H9 (cell line): Measurements from ENCODE around the gene RNGTT. TPM values are rescaled to one million over a fixed set of nuclear protein-coding genes. Genes with fewer than 3 reads are reported as not detected.

Source experiments
- DNase-seq: peaks from one replicate; pipeline ENCODE4 v3.0.0-alpha.2; 2017
- H2AFZ ChIP-seq: one replicate; pipeline ENCODE4 v1.6.1; 2013; ENCODE audit warnings: mild to moderate bottlenecking, low read length, control low read depth, moderate library complexity
- H2AK5ac ChIP-seq: 2 replicates; pipeline ENCODE4 v1.6.1; 2013; ENCODE audit warnings: low read length, control low read depth, mixed read lengths; ENCODE audit not compliant: insufficient read length
- H2BK120ac ChIP-seq: one replicate; pipeline ENCODE4 v1.6.1; 2013; ENCODE audit warnings: low read depth, mild to moderate bottlenecking, low read length, control low read depth, inconsistent platforms; ENCODE audit not compliant: poor library complexity, severe bottlenecking
- H2BK12ac ChIP-seq: 2 replicates; pipeline ENCODE4 v1.6.1; 2013; ENCODE audit warnings: low read length, control low read depth, mixed read lengths, low read depth; ENCODE audit not compliant: insufficient read length
- H2BK15ac ChIP-seq: 2 replicates; pipeline ENCODE4 v1.6.1; 2013; ENCODE audit warnings: low read depth, low read length, control low read depth
- H2BK20ac ChIP-seq: one replicate; pipeline ENCODE4 v1.6.1; 2013; ENCODE audit warnings: low read depth, mild to moderate bottlenecking, low read length, control low read depth, inconsistent platforms; ENCODE audit not compliant: poor library complexity, severe bottlenecking
- H2BK5ac ChIP-seq: 2 replicates; pipeline ENCODE4 v1.6.1; 2013; ENCODE audit warnings: low read length, control low read depth, mixed read lengths; ENCODE audit not compliant: insufficient read length
- H3K14ac ChIP-seq: 2 replicates; pipeline ENCODE4 v1.6.1; 2013; ENCODE audit warnings: low read length, control low read depth; ENCODE audit not compliant: insufficient read depth
- H3K18ac ChIP-seq: 2 replicates; pipeline ENCODE4 v1.6.1; 2013; ENCODE audit warnings: low read depth, mild to moderate bottlenecking, mixed read lengths, low read length, control low read depth; ENCODE audit not compliant: insufficient read length
- H3K23ac ChIP-seq: 2 replicates; pipeline ENCODE4 v1.6.1; 2013; ENCODE audit warnings: low read length, control low read depth, mixed read lengths, low read depth; ENCODE audit not compliant: insufficient read length
- H3K23me2 ChIP-seq: 2 replicates; pipeline ENCODE4 v1.6.1; 2013; ENCODE audit warnings: low read depth, mild to moderate bottlenecking, mixed read lengths, low read length, control low read depth; ENCODE audit not compliant: insufficient read length, poor library complexity, severe bottlenecking
- H3K27ac ChIP-seq: 2 replicates; pipeline ENCODE4 v1.5.1; 2013; ENCODE audit warnings: low read length, control low read depth, mixed read lengths, low read depth; ENCODE audit not compliant: insufficient read length
- H3K27me3 ChIP-seq: 2 replicates; pipeline ENCODE4 v1.6.1; 2013; ENCODE audit warnings: low read length, control low read depth, inconsistent platforms; ENCODE audit not compliant: insufficient read depth
- H3K4ac ChIP-seq: 2 replicates; pipeline ENCODE4 v1.6.1; 2013; ENCODE audit warnings: low read depth, mild to moderate bottlenecking, control low read depth, inconsistent platforms, low read length, moderate library complexity
- H3K4me1 ChIP-seq: 2 replicates; pipeline ENCODE4 v1.6.1; 2013; ENCODE audit warnings: low read length, control low read depth, inconsistent platforms; ENCODE audit not compliant: insufficient read depth
- H3K4me2 ChIP-seq: 2 replicates; pipeline ENCODE4 v1.6.1; 2013; ENCODE audit warnings: low read length, control low read depth, mixed read lengths; ENCODE audit not compliant: insufficient read length, insufficient read depth
- H3K56ac ChIP-seq: 2 replicates; pipeline ENCODE4 v1.6.1; 2013; ENCODE audit warnings: low read depth, mild to moderate bottlenecking, mixed read lengths, low read length, control low read depth; ENCODE audit not compliant: insufficient read length
- H3K79me1 ChIP-seq: 2 replicates; pipeline ENCODE4 v1.6.1; 2013; ENCODE audit warnings: low read depth, mild to moderate bottlenecking, moderate library complexity, low read length, control low read depth, inconsistent platforms; ENCODE audit not compliant: insufficient read depth, poor library complexity, severe bottlenecking
- H3K79me2 ChIP-seq: 2 replicates; pipeline ENCODE4 v1.6.1; 2013; ENCODE audit warnings: low read length, control low read depth, inconsistent platforms; ENCODE audit not compliant: insufficient read depth
- H3K9ac ChIP-seq: 2 replicates; pipeline ENCODE4 v1.6.1; 2013; ENCODE audit warnings: low read length, control low read depth, mixed read lengths; ENCODE audit not compliant: insufficient read length; ENCODE audit errors: extremely low read depth
- H3K9me3 ChIP-seq: one replicate; pipeline ENCODE4 v1.6.1; 2013; ENCODE audit warnings: low read depth, low read length, inconsistent platforms; ENCODE audit not compliant: control insufficient read depth
- H3T11ph ChIP-seq: one replicate; pipeline ENCODE4 v1.6.1; 2013; ENCODE audit warnings: mild to moderate bottlenecking, low read length, control low read depth, inconsistent platforms
- H4K20me1 ChIP-seq: one replicate; pipeline ENCODE4 v1.6.1; 2013; ENCODE audit not compliant: control insufficient read depth, insufficient read length, insufficient read depth
- H4K5ac ChIP-seq: 2 replicates; pipeline ENCODE4 v1.6.1; 2013; ENCODE audit warnings: low read depth, mild to moderate bottlenecking, mixed read lengths, low read length, control low read depth; ENCODE audit not compliant: insufficient read length
- H4K8ac ChIP-seq: replicated peaks from 2 replicates; pipeline ENCODE4 v1.6.1; 2013; ENCODE audit warnings: low read length, control low read depth, mixed read lengths, low read depth; ENCODE audit not compliant: insufficient read length
- H4K91ac ChIP-seq: 2 replicates; pipeline ENCODE4 v1.6.1; 2013; ENCODE audit warnings: low read depth, mild to moderate bottlenecking, moderate library complexity, mixed read lengths, low read length, control low read depth; ENCODE audit not compliant: insufficient read length
- H3K27ac Mint-ChIP-seq, 3 experiments: 2 replicates in 2 of 3; 3 replicates in 1 of 3; pipeline ENCODE4 v1.8.0; 2020 to 2021; ENCODE audit warnings: mixed read lengths in 3 of 3, mild to moderate bottlenecking in 1 of 3, moderate library complexity in 1 of 3
- H3K27me3 Mint-ChIP-seq: 2 replicates; pipeline ENCODE4 v1.8.0; 2021; ENCODE audit warnings: low read depth, mild to moderate bottlenecking, moderate library complexity, mixed read lengths
- H3K36me3 Mint-ChIP-seq, 3 experiments: 2 replicates in 2 of 3; 3 replicates in 1 of 3; pipeline ENCODE4 v1.8.0; 2020 to 2021; ENCODE audit warnings: low read depth in 3 of 3, mixed read lengths in 3 of 3; ENCODE audit not compliant: insufficient read depth in 1 of 3
- H3K4me1 Mint-ChIP-seq, 2 experiments: 2 replicates each; pipeline ENCODE4 v1.8.0; 2020; ENCODE audit warnings: mixed read lengths in 2 of 2
- H3K4me3 Mint-ChIP-seq, 2 experiments: 2 replicates in 1 of 2; 3 replicates in 1 of 2; pipeline ENCODE4 v1.8.0; 2020 to 2021; ENCODE audit warnings: mild to moderate bottlenecking in 2 of 2, mixed read lengths in 2 of 2, moderate library complexity in 1 of 2
- H3K9me3 Mint-ChIP-seq, 2 experiments: 2 replicates in 1 of 2; 3 replicates in 1 of 2; pipeline ENCODE4 v1.8.0; 2020; ENCODE audit warnings: mild to moderate bottlenecking in 2 of 2, mixed read lengths in 2 of 2, moderate library complexity in 1 of 2
- CTCF ChIP-seq: fragments of 200-600 bp; sonication (generic); conservative IDR thresholded peaks from 3 replicates; pipeline ENCODE4 v1.8.0; 2021; ENCODE audit warnings: antibody characterized with exemption, mild to moderate bottlenecking
- WGBS: extraction: QIAGEN DNeasy Blood & Tissue Kit; methylation state at CpG from one replicate; pipeline ENCODE4 v1.1.7; 2013; ENCODE audit warnings: missing lambda C conversion rate, low lambda C conversion rate, mixed read lengths; ENCODE audit not compliant: insufficient read length; ENCODE audit errors: extremely low coverage; 5-methylcytosine and 5-hydroxymethylcytosine counted together
- total RNA-seq: library from RNA; stranded (reverse); gene quantifications from 2 replicates; pipeline ENCODE4 v1.2.1, GENCODE V29; 2021

Gene RNGTT
- total RNA-seq, 1 experiment from 2014 or later: 20.5 TPM

GRCh38 chr6:88585276-88585692 is 378.1 kb downstream of the RNGTT start:
- no peak overlapping the region for H2BK12ac ChIP-seq
- TF ChIP-seq CTCF: no peak
- no peak overlapping the region for H3K9ac ChIP-seq
- no peaks in the 10 kb centered on the region; the same call in none of the 2 replicates for H3K27me3 Mint-ChIP-seq
- H3K4me3 Mint-ChIP-seq: no peak overlapping the region
- H4K5ac ChIP-seq: no peak overlapping the region
- no peak overlapping the region for H3K23ac ChIP-seq
- no peak overlapping the region for H2BK15ac ChIP-seq
- H3K4me2 ChIP-seq: no peak overlapping the region
- no peak overlapping the region for H3K18ac ChIP-seq
- H3K27ac Mint-ChIP-seq: no peak overlapping the region
- no peak overlapping the region for H2AFZ ChIP-seq
- no peak overlapping the region for H2AK5ac ChIP-seq
- no peaks in the 10 kb centered on the region for H3K79me2 ChIP-seq
- H3K23me2 ChIP-seq: no peaks in the 10 kb centered on the region
- no peaks in the 10 kb centered on the region for H3K27me3 ChIP-seq
- H4K91ac ChIP-seq: no peak overlapping the region
- no peak overlapping the region for H3K14ac ChIP-seq
- peaks cover 30 to 33% of the 10 kb centered on the region in 2 experiments for H3K4me1 Mint-ChIP-seq
- no peaks in the 10 kb centered on the region for H3K79me1 ChIP-seq
- no peaks in the 10 kb centered on the region for H3K9me3 ChIP-seq
- no peak overlapping the region for H2BK5ac ChIP-seq
- WGBS: no CpG with 5 or more reads among the region's 9 CpGs
- H3K4ac ChIP-seq: no peak overlapping the region
- no peak overlapping the region for H3K56ac ChIP-seq
- peaks cover 7 to 18% of the 10 kb centered on the region in 2 experiments for H3K9me3 Mint-ChIP-seq
- H3T11ph ChIP-seq: no peak overlapping the region
- H3K4me1 ChIP-seq: peaks cover 4% of the 10 kb centered on the region; the same call in 1 of the 2 replicates
- H3K36me3 Mint-ChIP-seq: peaks cover 0 to 10% (median 2%) of the 10 kb centered on the region in 3 experiments; a peak in 4 of 7 replicates
- no peak for DNase-seq
- no peak overlapping the region for H2BK120ac ChIP-seq
- no peak overlapping the region for H3K27ac ChIP-seq
- H2BK20ac ChIP-seq: no peak overlapping the region
- H4K20me1 ChIP-seq: no peaks in the 10 kb centered on the region
- no peak overlapping the region for H4K8ac ChIP-seq
